ENCODE measurements around the gene RNASEH2B.

GRCh38 chr13:50905256-50905655 lies 4.3 kb upstream of the RNASEH2B start:
- TF ChIP-seq POLR2A (IDR thresholded peaks at IDR 0.05) = no peak
- TF ChIP-seq CTCF (IDR thresholded peaks at IDR 0.05) = no peak
